Trophoblast cell (in vitro differentiated cells and primary cell): ENCODE results near the gene TACC2.
A peak's percentile ranks its signal among the peaks of the same experiment; 100 is the strongest.

Source experiments
- DNase-seq, 2 donors: peaks; one replicate each; pipeline ENCODE4 v3.0.0-alpha.2; 2016
- H2AFZ ChIP-seq: 2 replicates; pipeline ENCODE4 v1.6.1; 2013; ENCODE audit warnings: low read length, moderate library complexity, mild to moderate bottlenecking; ENCODE audit not compliant: insufficient read depth, poor library complexity
- H2AK5ac ChIP-seq: 2 replicates; pipeline ENCODE4 v1.6.1; 2013; ENCODE audit warnings: mild to moderate bottlenecking, low read length
- H2BK120ac ChIP-seq: 2 replicates; pipeline ENCODE4 v1.6.1; 2013; ENCODE audit warnings: low read length, mild to moderate bottlenecking, moderate library complexity; ENCODE audit not compliant: insufficient read depth, poor library complexity
- H2BK12ac ChIP-seq: 2 replicates; pipeline ENCODE4 v1.6.1; 2013; ENCODE audit warnings: mild to moderate bottlenecking, low read length, moderate library complexity
- H2BK5ac ChIP-seq: 2 replicates; pipeline ENCODE4 v1.6.1; 2013; ENCODE audit warnings: low read length, low read depth, moderate library complexity, mild to moderate bottlenecking; ENCODE audit not compliant: poor library complexity
- H3K14ac ChIP-seq: 2 replicates; pipeline ENCODE4 v1.6.1; 2013; ENCODE audit warnings: mild to moderate bottlenecking, low read length
- H3K18ac ChIP-seq: 2 replicates; pipeline ENCODE4 v1.6.1; 2013; ENCODE audit warnings: mild to moderate bottlenecking, low read length
- H3K23ac ChIP-seq: 2 replicates; pipeline ENCODE4 v1.6.1; 2013; ENCODE audit warnings: low read length
- H3K27ac ChIP-seq: 2 replicates; pipeline ENCODE4 v1.5.1; 2013; ENCODE audit warnings: low read depth, mild to moderate bottlenecking, inconsistent platforms, low read length, moderate library complexity
- H3K27me3 ChIP-seq: 2 replicates; pipeline ENCODE4 v1.6.1; 2013; ENCODE audit warnings: inconsistent platforms, mild to moderate bottlenecking, low read length, moderate library complexity; ENCODE audit not compliant: insufficient read depth
- H3K36me3 ChIP-seq, 2 experiments: 1 replicate in 1 of 2; 2 replicates in 1 of 2; pipeline ENCODE4 v1.6.1; 2013; ENCODE audit warnings: low read length in 2 of 2, mild to moderate bottlenecking in 2 of 2, moderate library complexity in 1 of 2; ENCODE audit not compliant: insufficient read depth in 2 of 2, control insufficient read depth in 1 of 2
- H3K4ac ChIP-seq: 2 replicates; pipeline ENCODE4 v1.6.1; 2013; ENCODE audit warnings: low read depth, mild to moderate bottlenecking, low read length, moderate library complexity
- H3K4me1 ChIP-seq, 2 experiments: 1 replicate in 1 of 2; 2 replicates in 1 of 2; pipeline ENCODE4 v1.6.1; 2013; ENCODE audit warnings: low read length in 2 of 2, mild to moderate bottlenecking in 2 of 2, moderate library complexity in 1 of 2; ENCODE audit not compliant: insufficient read depth in 2 of 2, control insufficient read depth in 1 of 2
- H3K4me2 ChIP-seq: 2 replicates; pipeline ENCODE4 v1.6.1; 2013; ENCODE audit warnings: inconsistent platforms, mild to moderate bottlenecking, low read length, moderate library complexity
- H3K4me3 ChIP-seq: 2 replicates; pipeline ENCODE4 v1.5.1; 2013; ENCODE audit warnings: mild to moderate bottlenecking, low read depth, low read length, inconsistent platforms
- H3K79me1 ChIP-seq: one replicate; pipeline ENCODE4 v1.6.1; 2013; ENCODE audit warnings: low read length
- H3K79me2 ChIP-seq: 2 replicates; pipeline ENCODE4 v1.6.1; 2013; ENCODE audit warnings: low read length, mild to moderate bottlenecking; ENCODE audit not compliant: control insufficient read depth, insufficient read depth, poor library complexity
- H3K9ac ChIP-seq: 2 replicates; pipeline ENCODE4 v1.6.1; 2013; ENCODE audit warnings: mild to moderate bottlenecking, low read length
- H3K9me3 ChIP-seq: 2 replicates; pipeline ENCODE4 v1.6.1; 2013; ENCODE audit warnings: low read depth, mild to moderate bottlenecking, control low read depth, inconsistent platforms, low read length; ENCODE audit not compliant: insufficient read depth
- H4K12ac ChIP-seq: 2 replicates; pipeline ENCODE4 v1.6.1; 2013; ENCODE audit warnings: low read depth, mild to moderate bottlenecking, low read length, moderate library complexity
- H4K8ac ChIP-seq: 2 replicates; pipeline ENCODE4 v1.6.1; 2013; ENCODE audit warnings: low read depth, mild to moderate bottlenecking, low read length, moderate library complexity
- H4K91ac ChIP-seq: one replicate; pipeline ENCODE4 v1.6.1; 2013; ENCODE audit warnings: low read depth, mild to moderate bottlenecking, low read length, moderate library complexity
- WGBS: extraction: QIAGEN DNeasy Blood & Tissue Kit; methylation state at CpG from one replicate; pipeline ENCODE4 v1.1.7; 2013; ENCODE audit warnings: missing lambda C conversion rate; ENCODE audit not compliant: insufficient read length, insufficient coverage; ENCODE audit errors: extremely low coverage; 5-methylcytosine and 5-hydroxymethylcytosine counted together

The TACC2 gene

DNA sequence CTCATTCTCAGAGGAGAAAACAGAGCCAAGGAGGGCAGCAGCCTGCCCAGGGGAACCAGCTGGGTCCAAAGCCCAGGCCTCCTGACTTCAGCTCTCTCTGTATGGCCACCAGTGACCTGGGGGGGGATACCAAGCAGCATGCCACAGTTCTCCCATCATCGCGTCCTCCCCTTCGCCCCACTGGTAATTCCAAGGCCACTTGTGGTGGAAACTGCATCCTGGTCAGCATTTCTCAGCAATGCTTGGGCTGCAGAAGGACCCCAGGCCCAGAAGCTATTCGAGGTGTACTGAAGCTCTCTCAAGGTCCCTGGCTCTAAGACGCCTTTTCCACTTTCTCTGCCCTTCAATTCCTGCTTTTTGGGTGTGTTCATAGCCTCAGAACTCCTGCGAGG, 309.2 kb downstream of the TACC2 start:
- Histone ChIP-seq H3K4me3 (no peak overlapping the region), H3K18ac (no peak overlapping the region), H3K79me2 (no peaks in the 10 kb centered on the region), H4K12ac (no peak overlapping the region), H3K27ac (no peak overlapping the region), H4K8ac (no peak overlapping the region), H2AK5ac (no peak overlapping the region), H3K79me1 (no peaks in the 10 kb centered on the region), H2BK120ac (no peak overlapping the region), H3K4ac (no peak overlapping the region), H3K4me1 (peaks cover 8 to 13% of the 10 kb centered on the region in 2 experiments), H3K14ac (no peak overlapping the region), H2BK5ac (no peak overlapping the region), H3K9me3 (peaks cover 2% of the 10 kb centered on the region), H3K4me2 (no peak overlapping the region), H3K9ac (no peak overlapping the region), H3K23ac (no peak overlapping the region), H3K27me3 (no peaks in the 10 kb centered on the region), H3K36me3 (no peaks in the 10 kb centered on the region), H4K91ac (no peak overlapping the region), H2AFZ (no peak overlapping the region), H2BK12ac (no peak overlapping the region)
- DNase-seq: no peak
- no CpG with 5 or more reads among the region's 6 CpGs for WGBS

DNA sequence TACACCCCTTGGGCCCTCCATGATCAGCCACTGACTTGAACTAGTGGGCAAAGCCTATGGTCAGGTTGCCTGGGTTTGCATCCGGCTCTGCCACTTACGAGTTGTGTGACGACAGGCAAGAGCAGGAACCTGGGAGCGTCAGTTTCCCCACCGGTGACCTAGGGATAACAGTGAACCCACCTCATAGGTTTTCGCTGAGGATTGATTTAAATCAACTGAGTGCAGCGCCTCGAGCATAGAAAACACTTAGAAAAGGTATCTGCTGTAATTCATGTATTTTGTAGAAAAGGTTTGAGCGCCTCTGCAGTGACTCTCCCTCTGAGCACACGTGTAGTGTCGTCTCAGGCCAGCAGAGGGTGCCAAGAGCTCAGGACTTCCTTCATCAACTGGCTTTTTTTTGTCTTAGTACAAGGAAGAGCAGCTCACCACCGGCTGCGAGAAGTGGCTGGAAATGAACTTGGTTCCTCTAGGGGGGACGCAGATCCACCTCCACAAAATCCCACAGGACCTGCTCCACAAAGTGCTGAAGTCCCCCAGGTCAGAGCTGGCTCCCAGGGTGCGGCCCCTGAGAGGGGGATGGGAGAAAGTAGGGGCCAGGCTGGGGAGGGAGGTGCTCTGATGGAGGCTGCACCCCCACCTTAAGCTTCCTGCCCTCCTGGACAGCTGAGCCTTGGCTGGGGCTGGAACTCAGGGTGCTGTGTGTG, 309.8 kb downstream of the TACC2 start:
- Histone ChIP-seq H3K27ac (no peak overlapping the region), H3K4me1 (peaks cover 6 to 8% of the 10 kb centered on the region in 2 experiments), H3K9ac (no peak overlapping the region), H2BK5ac (no peak overlapping the region), H3K14ac (no peak overlapping the region), H3K79me2 (no peaks in the 10 kb centered on the region), H2AFZ (no peak overlapping the region), H3K4me2 (no peak overlapping the region), H3K79me1 (no peaks in the 10 kb centered on the region), H2BK12ac (no peak overlapping the region), H3K36me3 (no peaks in the 10 kb centered on the region), H3K18ac (peak overlapping the region; percentile 6), H2BK120ac (no peak overlapping the region), H2AK5ac (no peak overlapping the region), H4K8ac (no peak overlapping the region), H4K91ac (no peak overlapping the region), H3K23ac (no peak overlapping the region), H3K4me3 (no peak overlapping the region), H3K27me3 (no peaks in the 10 kb centered on the region), H3K9me3 (peaks cover 2% of the 10 kb centered on the region), H4K12ac (no peak overlapping the region), H3K4ac (no peak overlapping the region)
- no CpG with 5 or more reads among the region's 15 CpGs for WGBS
- DNase-seq: peak; percentile 81 to 91

DNA sequence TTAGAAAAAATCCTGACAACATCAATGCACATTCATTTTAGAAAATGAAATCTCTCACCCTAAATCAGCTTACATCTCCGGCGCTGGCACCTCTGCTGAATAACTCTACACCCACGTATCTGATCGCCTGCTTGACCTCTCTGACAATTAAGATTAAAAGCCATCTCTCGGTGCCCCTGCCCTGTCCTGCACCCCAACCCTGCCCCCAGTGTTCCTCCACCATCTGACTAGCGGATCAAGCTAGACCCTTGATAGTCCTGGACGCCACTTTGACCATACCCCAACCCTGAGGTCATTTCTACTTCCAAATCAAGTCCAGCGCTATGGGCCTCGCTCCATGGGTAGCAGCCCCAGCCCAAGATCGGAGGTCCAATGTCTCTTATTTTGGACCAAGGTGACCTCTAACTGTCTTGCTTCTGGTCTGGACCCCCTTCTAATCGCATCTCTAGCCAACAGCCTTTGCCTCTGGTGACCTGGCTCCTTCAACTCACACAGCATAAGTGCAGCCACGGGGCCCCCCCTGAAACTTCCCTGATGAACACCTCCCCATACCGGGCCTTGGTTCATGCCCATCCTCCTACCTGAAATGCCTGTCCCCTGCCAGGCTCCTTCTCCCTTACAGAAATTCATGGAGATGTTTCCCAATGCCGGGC, 310.6 kb downstream of the TACC2 start:
- H3K23ac ChIP-seq: no peak overlapping the region
- no peak overlapping the region for H3K18ac ChIP-seq
- H2AFZ ChIP-seq: no peak overlapping the region
- H3K4me2 ChIP-seq: no peak overlapping the region
- H3K79me2 ChIP-seq: no peaks in the 10 kb centered on the region
- H3K4ac ChIP-seq: no peak overlapping the region
- no peak overlapping the region for H3K14ac ChIP-seq
- no peak overlapping the region for H3K4me3 ChIP-seq
- H3K27me3 ChIP-seq: no peaks in the 10 kb centered on the region
- no peak overlapping the region for H2BK12ac ChIP-seq
- no peak overlapping the region for H2BK120ac ChIP-seq
- no CpG with 5 or more reads among the region's 14 CpGs for WGBS
- no peak overlapping the region for H3K27ac ChIP-seq
- H3K4me1 ChIP-seq: no peaks in the 10 kb centered on the region
- H4K12ac ChIP-seq: no peak overlapping the region
- no peaks in the 10 kb centered on the region for H3K36me3 ChIP-seq
- no peak for DNase-seq
- H4K8ac ChIP-seq: no peak overlapping the region
- H2AK5ac ChIP-seq: no peak overlapping the region
- H3K79me1 ChIP-seq: no peaks in the 10 kb centered on the region
- H3K9me3 ChIP-seq: peaks cover 2% of the 10 kb centered on the region
- no peak overlapping the region for H3K9ac ChIP-seq
- no peak overlapping the region for H2BK5ac ChIP-seq
- no peak overlapping the region for H4K91ac ChIP-seq

DNA sequence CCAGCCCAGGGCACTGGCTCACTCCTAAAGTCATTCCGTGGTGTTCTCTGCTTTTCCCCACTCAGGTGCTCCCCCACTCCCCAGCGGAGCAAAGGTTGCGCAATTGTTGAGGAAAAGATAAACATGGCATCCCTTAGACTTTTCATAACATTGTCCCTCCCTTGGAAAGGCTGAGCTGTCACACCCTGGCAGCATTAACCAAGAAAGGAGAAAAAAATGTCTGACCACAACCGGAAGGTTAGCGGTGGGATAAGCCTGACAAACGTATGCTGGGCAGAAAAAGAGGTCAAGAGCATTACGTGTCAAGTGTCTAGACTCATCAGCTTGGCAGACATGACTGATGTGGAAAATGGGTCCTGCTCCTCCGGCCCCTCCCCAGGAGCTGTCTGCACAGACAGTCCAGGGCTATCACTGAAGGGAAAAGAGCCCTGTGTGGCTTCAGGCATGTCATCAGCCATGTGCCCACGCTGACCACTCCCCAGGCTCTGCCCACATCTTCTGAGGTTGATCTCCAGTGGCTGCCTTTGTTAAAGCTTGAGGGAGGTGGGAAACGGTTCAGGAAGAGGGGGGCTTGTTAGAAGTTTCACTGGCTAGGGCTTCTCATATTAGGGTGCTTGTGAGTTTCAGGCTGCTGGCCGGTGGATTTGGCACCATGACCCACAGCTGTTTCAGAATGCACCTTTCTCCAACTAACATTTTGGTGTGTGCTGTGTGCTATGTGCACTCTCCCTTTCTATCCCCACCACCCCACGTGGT, 312.3 kb downstream of the TACC2 start:
- Histone ChIP-seq H4K8ac (no peak overlapping the region), H3K4me1 (no peaks in the 10 kb centered on the region), H3K4me3 (no peak overlapping the region), H3K4ac (no peak overlapping the region), H4K12ac (no peak overlapping the region), H3K9me3 (peaks cover 4% of the 10 kb centered on the region), H2BK12ac (no peak overlapping the region), H4K91ac (no peak overlapping the region), H3K36me3 (no peaks in the 10 kb centered on the region), H2AK5ac (no peak overlapping the region), H3K14ac (no peak overlapping the region), H3K9ac (no peak overlapping the region), H3K4me2 (no peak overlapping the region), H2AFZ (no peak overlapping the region), H2BK120ac (no peak overlapping the region), H3K23ac (no peak overlapping the region), H2BK5ac (no peak overlapping the region), H3K18ac (no peak overlapping the region), H3K79me1 (no peaks in the 10 kb centered on the region), H3K79me2 (no peaks in the 10 kb centered on the region), H3K27me3 (no peaks in the 10 kb centered on the region), H3K27ac (no peak overlapping the region)
- no peak for DNase-seq
- WGBS: no CpG with 5 or more reads among the region's 12 CpGs
